CD4-positive, alpha-beta T cell treated with Interleukin-1 beta for 1 hour (primary cell): Measurements from ENCODE around the gene HDAC7.

ENCODE experiments used
- DNase-seq, 2 donors: peaks; one replicate each; pipeline ENCODE4 v3.0.0-alpha.2; 2020 to 2022

HDAC7 gene

GRCh38 chr12:47777151-47777550 is 42.6 kb downstream of the HDAC7 start:
- no peak for DNase-seq

DNA sequence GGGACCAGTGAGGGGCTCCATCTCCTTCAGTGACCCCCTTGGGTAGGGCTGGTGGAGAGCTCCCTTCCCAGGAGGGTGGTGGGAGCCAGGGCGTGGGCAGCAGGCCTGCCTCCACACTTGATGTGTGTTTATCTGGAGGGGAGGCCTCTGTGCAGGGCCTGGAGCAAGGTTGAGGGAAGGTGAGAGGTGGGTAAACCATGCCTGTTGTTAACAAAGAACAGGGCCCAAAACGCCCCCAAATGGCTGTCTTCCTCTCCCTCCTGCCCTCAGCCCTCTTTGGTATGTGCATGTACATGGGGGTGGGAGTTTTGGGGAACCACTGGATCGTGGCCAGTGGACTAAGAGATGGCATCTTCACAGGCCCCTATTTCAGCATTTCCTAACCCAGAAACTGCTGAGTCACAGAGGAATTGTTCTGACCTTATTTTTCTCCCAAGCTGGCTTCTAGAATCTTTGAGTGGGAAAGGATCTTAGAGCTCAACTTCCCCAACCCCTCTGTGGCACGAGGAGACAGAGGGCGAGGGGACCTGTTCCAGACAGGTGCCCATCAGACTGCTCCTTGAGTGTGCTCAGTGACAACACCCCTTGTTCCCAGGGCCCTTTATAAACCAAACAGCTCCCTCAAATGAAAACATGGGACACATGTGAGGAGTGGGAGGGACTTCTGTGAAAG is 43.1 kb downstream of the HDAC7 start:
- DNase-seq: no peak

DNA sequence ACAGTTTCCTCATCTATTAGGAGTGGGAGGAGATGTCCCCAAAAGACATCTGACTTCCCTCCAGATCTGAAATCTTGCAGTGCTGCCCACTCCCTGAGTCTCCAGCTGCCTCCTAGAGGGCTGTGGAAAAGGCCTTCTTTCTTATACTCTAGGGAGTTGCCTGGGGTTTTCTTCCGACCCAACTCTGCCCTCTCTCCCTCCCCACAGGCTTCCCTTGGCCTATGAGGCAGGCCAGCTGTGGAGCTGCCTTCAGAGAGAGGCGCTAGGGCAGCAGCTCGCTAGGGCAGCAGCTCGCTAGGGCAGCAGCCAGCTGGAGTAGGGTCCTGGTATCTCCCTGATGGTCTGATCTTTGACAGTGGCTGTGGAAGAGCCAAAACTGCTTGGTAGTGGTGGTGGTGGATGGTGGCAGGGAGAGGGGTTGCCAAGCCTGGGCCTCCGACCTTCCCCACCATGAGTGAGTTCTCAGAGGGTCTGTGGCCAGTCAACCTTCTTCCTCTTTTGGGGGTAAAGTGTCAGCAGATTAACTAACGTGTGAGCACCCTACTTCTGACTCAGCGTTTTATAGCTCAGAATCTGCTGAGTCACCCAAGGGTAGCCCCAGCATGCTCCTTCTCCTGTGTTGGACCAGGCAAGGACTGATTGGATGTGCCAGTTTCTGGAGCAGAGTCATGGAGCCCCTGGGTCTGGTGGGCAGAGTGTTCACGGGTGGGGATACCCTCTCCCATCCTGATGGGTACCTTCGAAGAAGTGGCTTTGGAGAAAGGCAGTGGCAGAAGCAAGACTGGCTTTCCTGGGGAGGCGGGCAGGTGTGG is 44.4 kb downstream of the HDAC7 start:
- peak in 1 of 2 donors; percentile 16 for DNase-seq

DNA sequence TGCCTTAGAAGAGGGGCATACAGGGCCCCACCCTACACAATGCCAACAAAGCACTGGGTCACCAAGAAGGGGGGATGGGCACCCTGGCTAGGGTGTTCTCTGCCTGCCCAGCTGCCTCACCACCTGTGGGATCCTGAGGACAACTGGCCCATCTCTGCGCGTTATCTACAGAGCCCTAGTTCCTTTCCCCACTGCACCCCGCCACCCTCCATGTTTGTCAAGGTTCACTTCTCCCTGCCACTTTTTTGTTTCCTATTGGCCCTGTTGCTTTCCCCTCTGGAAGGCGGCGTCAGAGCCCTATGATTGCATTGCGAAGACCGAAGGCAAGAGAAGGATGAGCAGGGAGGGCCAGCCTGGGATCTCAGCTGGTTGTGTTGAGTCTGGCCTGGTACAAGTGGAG is 45.0 kb downstream of the HDAC7 start:
- no peak for DNase-seq

DNA sequence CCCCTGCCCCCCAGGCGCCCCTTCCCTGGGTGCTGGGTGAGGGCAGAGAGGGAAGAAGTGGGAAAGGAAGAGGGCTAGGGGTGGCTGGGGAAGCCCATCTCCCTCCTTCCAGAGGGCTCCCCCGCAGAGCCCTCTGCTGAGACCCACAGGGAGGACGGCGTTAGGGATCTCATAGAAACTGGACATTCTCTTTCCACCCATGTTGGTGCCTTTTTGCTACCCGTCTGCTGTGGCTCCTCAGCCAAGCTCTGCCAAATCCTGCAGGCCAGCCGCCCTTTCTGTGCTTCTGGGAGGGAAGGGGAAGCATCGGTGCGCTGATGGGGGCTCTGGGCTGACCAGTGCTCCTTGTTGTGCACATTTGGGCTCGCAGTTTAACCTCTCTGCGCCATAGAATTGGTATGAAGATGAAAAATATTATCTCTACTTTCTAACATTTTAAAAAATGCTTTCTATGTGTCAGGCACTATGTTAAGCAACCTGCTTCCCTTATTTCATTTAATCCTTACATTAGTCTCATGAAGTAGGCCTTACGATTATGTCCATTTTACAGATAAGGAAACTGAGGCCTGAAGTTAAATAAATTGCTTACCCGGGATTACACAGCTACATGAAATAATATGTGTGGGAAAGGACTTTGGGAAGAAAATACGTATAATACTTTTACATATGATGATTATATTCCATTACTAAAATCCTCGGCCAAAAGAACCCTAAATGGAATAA is 45.7 kb downstream of the HDAC7 start:
- DNase-seq: no peak

GRCh38 chr12:47773062-47773857 is 46.4 kb downstream of the HDAC7 start, which contains the start of gene SLC48A1:
Gene SLC48A1, plus strand, starts transcription at chr12:47773238. Its CDS starts 67 bp downstream, at chr12:47773305.
- DNase-seq: peak; percentile 76 to 78

- no peak for DNase-seq
Observed at GRCh38 chr12:47772738-47773061, 47.0 kb downstream of the HDAC7 start.

DNA sequence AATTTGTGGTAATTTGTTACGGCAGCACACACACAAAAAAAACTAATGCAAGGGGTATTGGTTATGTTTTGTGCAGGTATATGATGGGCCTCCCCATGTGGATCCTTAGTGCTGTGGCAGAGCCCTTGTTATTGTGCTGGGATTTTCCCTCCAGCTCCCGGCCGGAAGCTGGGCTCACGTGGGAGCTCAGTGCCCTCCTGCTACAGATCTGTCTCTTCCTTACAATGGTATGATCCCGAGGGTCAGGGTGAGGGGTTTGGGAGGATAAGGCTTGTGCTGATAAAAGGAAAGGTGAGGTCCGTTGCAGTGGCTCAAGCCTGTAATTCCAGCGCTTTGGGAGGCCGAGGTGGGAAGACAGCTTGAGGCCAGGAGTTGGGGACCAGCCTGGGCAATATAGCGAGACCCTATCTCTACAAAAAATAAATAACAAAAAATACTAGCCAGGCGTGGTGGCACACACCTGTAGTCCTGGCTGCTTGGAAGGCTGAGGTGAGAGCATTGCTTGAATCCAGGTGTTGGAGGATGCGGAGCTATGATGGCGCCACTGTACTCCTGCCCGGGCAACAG is 47.5 kb downstream of the HDAC7 start:
- DNase-seq: no peak

DNA sequence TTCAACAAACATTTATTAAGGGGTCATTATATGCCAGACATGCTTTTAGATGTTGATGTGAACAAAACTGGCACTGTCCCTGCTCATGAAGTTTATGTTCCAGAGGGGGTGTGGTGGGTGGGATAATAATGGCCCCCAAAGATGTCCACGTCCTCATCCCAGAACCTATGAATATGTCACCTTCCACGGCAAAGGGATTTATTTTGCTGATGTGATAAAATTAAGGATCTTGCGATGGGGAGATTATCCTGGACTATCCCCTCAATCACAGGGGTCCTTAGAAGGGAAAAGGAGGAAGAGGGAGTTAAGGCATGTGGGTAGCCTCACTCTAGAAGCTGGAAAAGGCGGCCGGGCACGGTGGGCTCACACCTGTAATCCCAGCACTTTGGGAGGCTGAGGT is 48.4 kb downstream of the HDAC7 start:
- no peak for DNase-seq

DNA sequence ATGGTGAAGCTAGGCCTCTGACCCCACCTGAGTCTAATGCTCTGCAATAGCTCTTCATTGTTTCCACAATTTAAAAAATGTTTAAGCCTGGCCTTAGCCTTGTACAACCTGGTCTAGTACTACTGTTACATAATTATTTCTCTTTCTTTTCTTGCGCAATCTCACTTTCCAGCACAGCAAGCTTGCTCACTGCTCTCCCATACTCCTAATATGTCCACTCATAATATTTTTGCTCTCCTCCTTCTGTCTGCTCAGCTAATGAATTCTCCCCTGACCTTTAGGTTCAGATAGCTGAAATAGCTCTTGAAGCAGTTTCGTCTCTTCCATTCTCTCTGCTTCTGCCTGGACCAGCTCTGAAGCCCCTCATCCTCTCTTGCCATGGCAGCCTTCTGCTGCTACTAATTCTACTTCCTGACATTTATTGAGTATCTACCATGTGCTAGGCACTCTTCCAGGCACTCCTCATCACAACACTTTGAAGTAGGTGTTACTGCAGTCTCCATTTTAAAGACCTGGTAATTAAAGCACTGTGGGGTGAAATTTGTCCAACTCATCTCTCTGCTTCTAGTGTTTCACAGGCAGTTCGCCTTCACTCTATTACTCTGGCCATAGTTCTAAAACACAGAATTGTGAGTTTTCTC is 49.5 kb downstream of the HDAC7 start:
- no peak for DNase-seq

GRCh38 chr12:47769234-47770085 is 50.2 kb downstream of the HDAC7 start:
- no peak for DNase-seq

DNA sequence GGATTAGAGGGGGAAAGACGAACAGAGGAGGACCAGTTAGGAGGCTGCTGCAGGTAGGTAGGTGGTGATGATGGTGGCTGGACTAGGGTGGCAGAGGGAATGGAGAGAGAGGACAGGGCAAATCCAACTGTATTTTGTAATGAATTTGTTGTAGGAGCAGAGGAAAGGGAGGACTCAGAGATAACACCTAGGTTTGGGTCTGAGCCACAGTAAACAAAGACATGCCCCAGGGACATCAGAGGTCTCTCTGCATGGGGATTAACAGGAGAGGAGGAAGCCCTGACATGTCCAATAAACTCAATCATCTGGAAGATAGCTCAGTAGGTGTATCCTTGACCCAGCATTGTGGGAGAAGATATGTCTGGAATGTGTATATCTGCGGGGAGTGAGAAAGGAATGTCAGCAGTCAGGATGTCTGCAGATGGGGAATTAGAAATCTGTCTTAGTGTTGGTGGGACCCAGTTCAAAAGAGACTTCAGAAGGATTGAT is 51.3 kb downstream of the HDAC7 start:
- no peak for DNase-seq

DNA sequence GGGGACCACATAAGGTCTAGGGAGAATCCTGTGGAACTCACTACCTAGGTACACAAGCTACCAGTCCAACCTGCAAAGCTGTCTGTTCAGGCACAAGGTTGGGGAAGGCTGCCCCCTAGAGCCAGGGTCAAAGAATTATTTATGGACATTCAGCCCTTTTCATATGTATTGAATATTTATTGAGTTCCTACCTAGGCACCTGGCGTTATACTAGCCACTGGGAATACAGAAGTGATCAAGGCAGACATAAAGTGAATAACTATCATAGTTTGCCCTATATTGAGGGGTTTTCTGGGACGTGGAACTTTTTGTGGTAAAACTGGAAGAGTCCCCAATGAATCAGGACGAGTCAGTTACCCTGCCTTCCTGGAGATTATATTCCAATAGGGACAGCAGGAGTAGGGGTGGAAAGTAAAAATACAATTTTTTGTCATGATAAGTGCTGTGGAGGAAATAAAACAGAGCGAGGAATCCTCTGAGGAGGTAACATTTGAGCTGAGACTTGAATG is 52.4 kb downstream of the HDAC7 start:
- peak; percentile 76 to 79 for DNase-seq

DNA sequence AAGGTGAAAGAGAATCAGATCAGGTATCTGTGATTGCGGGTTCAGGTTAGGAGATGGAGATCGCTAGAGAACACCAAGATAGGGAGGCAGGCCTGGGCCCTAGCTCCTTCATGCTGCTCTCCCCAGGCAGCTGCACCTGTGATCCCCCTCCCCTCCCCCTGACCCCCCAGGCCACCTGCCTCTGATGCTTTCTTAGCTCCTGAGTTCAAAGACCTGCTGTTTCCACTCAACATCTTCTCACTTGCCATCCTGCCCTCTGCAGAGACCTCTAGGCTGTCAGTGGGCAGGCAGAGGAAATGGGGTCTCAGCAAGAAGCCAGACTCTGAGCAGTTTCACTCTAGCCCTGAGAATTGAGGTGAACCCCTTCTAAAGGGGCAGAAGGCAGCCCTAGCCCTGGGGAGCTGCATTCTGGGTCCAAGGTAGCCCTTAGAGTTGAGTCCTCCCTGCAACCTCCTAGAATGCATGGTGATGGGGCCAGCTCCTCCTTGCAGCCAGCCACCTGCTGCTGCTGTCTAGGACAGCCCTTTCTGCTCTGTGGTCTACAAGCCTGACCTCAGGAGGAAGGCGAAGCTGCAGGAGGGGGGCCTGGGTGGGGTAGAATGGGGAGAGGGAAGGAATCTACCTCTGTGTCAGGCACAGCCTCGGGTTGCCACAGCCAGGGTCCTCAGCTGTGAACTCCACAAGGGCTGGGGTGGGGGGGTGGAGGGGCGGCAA is 53.0 kb downstream of the HDAC7 start:
- no peak for DNase-seq

DNA sequence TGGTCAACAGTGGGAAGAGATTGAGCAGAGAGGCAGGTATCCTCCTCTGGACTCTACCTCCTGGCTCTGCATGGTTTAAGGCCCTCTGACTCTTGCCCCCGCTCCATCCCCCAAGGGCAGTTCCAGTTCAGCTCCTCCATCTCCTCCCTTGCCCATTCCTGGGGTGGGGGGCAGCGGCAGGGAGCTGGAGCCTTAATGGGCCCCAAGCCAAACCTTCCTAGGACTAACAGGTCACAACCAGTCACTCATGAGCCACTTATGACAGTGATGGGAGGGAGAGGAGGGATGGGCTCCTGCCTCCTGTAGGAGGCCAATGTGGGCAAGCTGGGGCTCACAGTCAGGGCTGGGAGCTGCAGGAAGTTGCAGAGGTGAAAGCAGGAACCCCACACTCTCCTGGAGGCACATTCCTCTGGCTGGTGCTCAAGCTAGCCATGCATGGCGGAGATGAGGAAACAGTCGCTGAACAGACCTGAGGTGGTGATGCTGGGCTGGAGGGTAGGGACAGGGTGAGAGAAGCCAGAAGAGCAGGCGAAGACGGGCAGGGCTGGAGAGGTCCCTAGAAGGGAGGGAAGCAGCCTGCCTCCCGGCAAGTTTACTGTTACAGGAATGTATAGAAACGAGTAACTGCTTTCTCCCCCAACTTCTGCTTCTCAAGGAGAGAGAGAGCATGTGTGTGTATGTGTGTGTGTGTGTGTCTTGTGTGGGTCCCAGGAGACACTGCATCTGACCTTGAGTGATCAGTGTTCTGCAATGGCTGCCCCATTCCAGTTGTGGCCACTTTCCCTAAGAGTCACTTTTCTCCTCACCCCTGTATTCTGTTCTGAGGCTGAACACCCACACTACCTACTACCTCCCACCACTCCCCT is 56.0 kb downstream of the HDAC7 start:
- DNase-seq: no peak

DNA sequence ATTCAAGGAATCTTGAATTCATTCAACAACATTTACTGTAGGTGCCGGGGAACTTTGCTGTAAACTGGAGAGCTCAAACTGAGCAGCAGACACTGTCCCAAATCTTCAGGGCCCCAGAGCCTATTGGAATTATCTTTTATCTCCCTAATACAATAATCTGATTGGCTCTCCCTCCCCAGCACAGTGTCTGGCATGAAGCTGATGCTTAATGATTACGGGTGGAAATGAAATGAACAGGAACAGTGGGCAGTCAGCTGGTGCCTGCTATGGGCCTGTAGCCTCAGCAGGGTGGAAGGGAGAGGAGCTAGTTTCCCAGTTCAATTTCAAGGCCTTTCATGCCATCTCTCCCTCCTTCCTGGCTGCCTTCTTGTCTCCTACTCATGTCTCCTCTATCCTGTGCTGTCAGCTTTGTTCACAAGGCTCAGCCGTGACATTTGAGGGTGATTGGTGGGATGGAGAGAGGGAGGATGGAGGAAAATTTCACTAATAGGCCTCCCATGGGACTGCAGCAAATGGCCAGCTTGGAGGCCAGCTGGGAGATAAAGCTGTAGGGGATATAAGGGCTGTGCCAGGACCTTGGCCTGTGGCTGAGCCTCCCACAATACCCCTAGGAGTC is 56.7 kb downstream of the HDAC7 start:
- no peak for DNase-seq

DNA sequence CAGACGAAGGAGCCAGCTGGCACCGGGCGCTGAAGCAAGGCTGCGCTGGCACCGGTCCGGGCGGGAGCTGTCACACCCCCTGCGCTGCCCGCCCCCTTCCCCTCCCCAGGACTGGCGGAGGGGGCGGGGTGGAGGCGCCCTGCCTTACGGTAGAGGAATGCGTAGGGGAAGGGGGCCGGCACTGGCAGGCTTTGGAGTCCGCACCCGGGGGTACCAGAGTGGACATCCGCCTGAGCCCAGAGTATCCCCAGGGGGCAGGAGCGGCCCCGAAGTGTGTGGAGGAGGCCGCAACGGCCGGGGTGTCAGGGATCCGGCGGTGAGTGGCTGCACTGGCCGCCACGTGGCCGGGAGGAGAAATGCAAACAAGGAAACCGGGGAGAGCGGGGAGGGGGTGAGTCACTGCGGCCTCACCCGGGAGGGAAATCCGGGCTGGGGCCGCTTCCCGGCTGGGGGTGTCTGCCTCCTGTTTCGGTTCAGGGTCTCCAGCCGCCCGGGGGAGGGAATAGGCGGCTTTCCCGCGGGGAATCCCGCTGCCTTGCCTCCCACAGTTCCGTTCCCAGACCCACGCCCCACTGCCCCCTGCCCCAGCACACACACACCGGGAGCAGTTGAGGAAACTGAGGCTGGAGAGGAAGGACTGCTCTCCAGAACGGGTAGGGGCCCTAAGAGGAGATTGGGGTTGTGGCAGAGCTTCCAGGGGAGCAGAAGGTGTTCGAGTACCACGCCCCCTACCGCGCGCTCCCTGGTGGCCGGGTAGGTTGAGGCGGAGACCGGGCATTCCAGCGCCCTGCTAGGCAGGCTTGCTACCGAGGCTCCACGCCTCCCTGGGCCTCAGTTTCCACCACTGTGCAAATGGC is 60.6 kb downstream of the HDAC7 start, which contains the start of gene RAPGEF3:
RAPGEF3 (minus strand) TSS at position 47 of the 857 bp plus-strand sequence. CDS start 324 bp downstream, outside the sequence.
- DNase-seq: peak; percentile 65 to 75

GRCh38 chr12:47758584-47758833 is 61.2 kb downstream of the HDAC7 start:
- DNase-seq: no peak
